Cortex of kidney (tissue), 1 donor: ENCODE measurements around the gene FTL.

ENCODE experiments used
- DNase-seq: peaks from one replicate; lab custom pipeline; 2025; lab: John Stamatoyannopoulos, UW

The FTL gene

GRCh38 chr19:48966541-48967345, 1.6 kb downstream of the FTL start:
- DNase-seq: no peak

- DNase-seq: no peak
These were observed 2.5 kb downstream of the FTL start for GRCh38 chr19:48967346-48968178.

- no peak for DNase-seq
These were observed 3.1 kb downstream of the FTL start for GRCh38 chr19:48968179-48968661.

GRCh38 chr19:48968813-48969218, 3.7 kb downstream of the FTL start:
- no peak for DNase-seq

GRCh38 chr19:48969276-48970138, 4.4 kb downstream of the FTL start:
- DNase-seq: no peak

- no peak for DNase-seq
These were observed 5.1 kb downstream of the FTL start for GRCh38 chr19:48970139-48970766.

- no peak for DNase-seq
These were observed 5.8 kb downstream of the FTL start for GRCh38 chr19:48970923-48971395.

GRCh38 chr19:48975947-48976847, 11.1 kb downstream of the FTL start:
- no peak for DNase-seq

- DNase-seq: no peak
These were observed 12.0 kb downstream of the FTL start for GRCh38 chr19:48977061-48977460.

- no peak for DNase-seq
These were observed 17.2 kb downstream of the FTL start for GRCh38 chr19:48982280-48982679.

GRCh38 chr19:48985711-48986110, 20.6 kb downstream of the FTL start:
- no peak for DNase-seq

- no peak for DNase-seq
These were observed 21.1 kb downstream of the FTL start for GRCh38 chr19:48986211-48986610.

- DNase-seq: no peak
These were observed 22.2 kb downstream of the FTL start for GRCh38 chr19:48987323-48987722.

GRCh38 chr19:48988286-48988685, 23.2 kb downstream of the FTL start:
- no peak for DNase-seq

GRCh38 chr19:48988860-48989259, 23.8 kb downstream of the FTL start:
- DNase-seq: no peak

GRCh38 chr19:48989701-48990291, 24.7 kb downstream of the FTL start:
- no peak for DNase-seq

- no peak for DNase-seq
These were observed 25.3 kb downstream of the FTL start for GRCh38 chr19:48990400-48990799.

- DNase-seq: no peak
These were observed 26.0 kb downstream of the FTL start for GRCh38 chr19:48991011-48991609.

GRCh38 chr19:48991873-48992580, 26.9 kb downstream of the FTL start:
- DNase-seq: no peak
